HepG2 (cell line): ENCODE measurements around the gene FAM181A. TPM values are rescaled to one million over a fixed set of nuclear protein-coding genes. Genes with fewer than 3 reads are reported as not detected.

Experiments used
- ATAC-seq: fragments of 200-7000 bp; cut with Tn5 transposase; 3 replicates; pipeline ENCODE4 v1.9.1; 2020; ENCODE audit warnings: mild to moderate bottlenecking, moderate library complexity
- BruUV-seq: library from RNA; stranded (reverse); fragments of 400-500 nt; replicated peaks from 2 replicates; lab custom pipeline; 2021; lab: Mats Ljungman, UMichigan
- CTCF ChIA-PET: fragments of 300-600 bp; formaldehyde crosslinking; extraction: SDS; loops from one replicate; lab custom pipeline; 2021; ENCODE audit warnings: low total read pairs, inconsistent platforms, low intra/inter-chr PET ratio; lab: Yijun Ruan, JAX
- POLR2A ChIA-PET: fragments of 350-600 bp; sonication (Branson Sonifier 250); formaldehyde crosslinking; loops from one replicate; lab custom pipeline; 2020; ENCODE audit warnings: antibody characterized with exemption, inconsistent platforms; lab: Yijun Ruan, JAX
- DNase-seq: peaks from one replicate; pipeline ENCODE4 v3.0.0-alpha.2; 2015; ENCODE audit warnings: low spot score
- FAIRE-seq: peaks from 3 replicates; lab custom pipeline; 2011; peaks lifted over from hg19 to GRCh38; lab: Jason Lieb, UNC
- H2AFZ ChIP-seq: one replicate; pipeline ENCODE4 v1.6.1; 2011; ENCODE audit warnings: low read length, inconsistent platforms
- H3K27ac ChIP-seq: fragments of 300-600 bp; 3 replicates; pipeline ENCODE4 v1.8.0; 2011; ENCODE audit warnings: mixed run types, mild to moderate bottlenecking, mixed read lengths, low read length, inconsistent platforms; ENCODE audit not compliant: insufficient read depth; ENCODE audit errors: extremely low read length
- H3K27me3 ChIP-seq, 2 experiments: fragments of 200-600 bp in 1 of 2; 2 replicates in 1 of 2; 3 replicates in 1 of 2; pipeline versions ENCODE4 v1.6.0 to v1.8.0; 2011; ENCODE audit warnings: low read length in 2 of 2, mild to moderate bottlenecking in 2 of 2, moderate library complexity in 2 of 2, inconsistent platforms in 1 of 2; ENCODE audit not compliant: insufficient read depth in 2 of 2, control insufficient read depth in 1 of 2
- H3K36me3 ChIP-seq, 2 experiments: fragments of 200-600 bp in 1 of 2; replicated peaks in 1 of 2; 2 replicates in 1 of 2; 3 replicates in 1 of 2; pipeline versions ENCODE4 v1.5.1 to v1.8.0; 2011; ENCODE audit warnings: low read length in 2 of 2, inconsistent platforms in 1 of 2; ENCODE audit not compliant: insufficient read depth in 2 of 2, control insufficient read depth in 1 of 2
- H3K4me1 ChIP-seq: 2 replicates; pipeline ENCODE4 v1.5.1; 2012; ENCODE audit warnings: low read length, inconsistent platforms; ENCODE audit not compliant: insufficient read depth
- H3K4me2 ChIP-seq: 2 replicates; pipeline ENCODE4 v1.6.0; 2011; ENCODE audit warnings: low read depth, low read length, inconsistent platforms
- H3K4me3 ChIP-seq, 3 experiments: fragments of 200-600 bp in 1 of 3; sonication (generic), shearing (Covaris generic) in 1 of 3; replicated peaks in 1 of 3; 2 replicates each; pipeline ENCODE4 v1.5.1; 2011 to 2016; ENCODE audit warnings: low read length in 3 of 3, inconsistent platforms in 2 of 3, low read depth in 2 of 3, mild to moderate bottlenecking in 2 of 3, control low read depth in 1 of 3, mixed read lengths in 1 of 3; ENCODE audit not compliant: insufficient read depth in 1 of 3
- H3K79me2 ChIP-seq: one replicate; pipeline ENCODE4 v1.6.1; 2011; ENCODE audit warnings: low read length, inconsistent platforms; ENCODE audit not compliant: insufficient read depth
- H3K9ac ChIP-seq: 2 replicates; pipeline ENCODE4 v1.6.0; 2011; ENCODE audit warnings: mild to moderate bottlenecking, low read depth, low read length, inconsistent platforms; ENCODE audit not compliant: insufficient read depth
- H3K9me3 ChIP-seq: 2 replicates; pipeline ENCODE4 v1.5.1; 2012; ENCODE audit warnings: mild to moderate bottlenecking, low read length
- H4K20me1 ChIP-seq: 2 replicates; pipeline ENCODE4 v1.6.0; 2011; ENCODE audit warnings: inconsistent platforms, mild to moderate bottlenecking, low read length, moderate library complexity; ENCODE audit not compliant: insufficient read depth
- HDAC6 ChIP-seq: fragments of 200-600 bp; sonication (generic); IDR thresholded peaks from 2 replicates; pipeline ENCODE4 v1.7.0; 2017; ENCODE audit warnings: mild to moderate bottlenecking, antibody characterized with exemption, low read length, low read depth
- IRF2 ChIP-seq: IDR thresholded peaks from 2 replicates; pipeline ENCODE4 v1.6.1; 2018; ENCODE audit warnings: missing genetic modification reagents, missing compliant biosample characterization
- KDM1A ChIP-seq: IDR thresholded peaks from 2 replicates; pipeline ENCODE4 v1.6.1; 2016; ENCODE audit warnings: missing compliant biosample characterization
- MIER2 ChIP-seq: IDR thresholded peaks from 2 replicates; pipeline ENCODE4 v1.6.1; 2016; ENCODE audit warnings: missing biosample characterization, missing genetic modification reagents
- NR2C2 ChIP-seq: sonication (generic); formaldehyde crosslinking; IDR thresholded peaks from 2 replicates; pipeline ENCODE4 v1.4.0; 2020; ENCODE audit warnings: missing genetic modification reagents, mild to moderate bottlenecking, moderate library complexity, borderline replicate concordance
- PATZ1 ChIP-seq: sonication (generic); formaldehyde crosslinking; IDR thresholded peaks from 2 replicates; pipeline ENCODE4 v1.4.0; 2020; ENCODE audit warnings: missing genetic modification reagents
- RFXAP ChIP-seq: sonication (generic); formaldehyde crosslinking; IDR thresholded peaks from 2 replicates; pipeline ENCODE4 v1.4.0; 2020; ENCODE audit warnings: missing genetic modification reagents, borderline replicate concordance
- ZFYVE20 ChIP-seq: sonication (generic); formaldehyde crosslinking; IDR thresholded peaks from 2 replicates; pipeline ENCODE4 v1.8.0; 2023; ENCODE audit warnings: low read depth, mild to moderate bottlenecking, moderate library complexity, missing genetic modification reagents, borderline replicate concordance
- ZNF207 ChIP-seq: fragments of 450-650 bp; IDR thresholded peaks from 2 replicates; pipeline ENCODE4 v1.6.1; 2016; ENCODE audit warnings: antibody characterized with exemption, borderline replicate concordance
- ZNF577 ChIP-seq: sonication (generic); formaldehyde crosslinking; IDR thresholded peaks from 2 replicates; pipeline ENCODE4 v1.4.0; 2020; ENCODE audit warnings: mild to moderate bottlenecking, low read depth, missing genetic modification reagents, borderline replicate concordance
- ZNF724P ChIP-seq: sonication (generic); formaldehyde crosslinking; IDR thresholded peaks from 2 replicates; pipeline ENCODE4 v1.8.0; 2022; ENCODE audit warnings: missing genetic modification reagents, borderline replicate concordance
- ZNF747 ChIP-seq: sonication (generic); formaldehyde crosslinking; IDR thresholded peaks from 2 replicates; pipeline ENCODE4 v1.8.1; 2023; ENCODE audit warnings: missing genetic modification reagents, mild to moderate bottlenecking, borderline replicate concordance
- ZNF75D ChIP-seq: sonication (generic); formaldehyde crosslinking; IDR thresholded peaks from 2 replicates; pipeline ENCODE4 v1.8.1; 2023; ENCODE audit warnings: missing genetic modification reagents, mild to moderate bottlenecking, borderline replicate concordance
- WGBS: methylation state at CpG from one replicate; pipeline ENCODE4 v1.1.6; 2017; ENCODE audit warnings: low lambda C conversion rate; 5-methylcytosine and 5-hydroxymethylcytosine counted together
- in situ Hi-C: cut with HindIII; loops from 2 replicates; pipeline ENCODE4 v1.10.0; 2017; ENCODE audit warnings: low pct_unique_long_range_greater_than_20kb; ENCODE audit not compliant: extremely low pct_ligation_motif_present
- intact Hi-C: fragments of 100-400 bp; cut with micrococcal nuclease; formaldehyde crosslinking; loops from one replicate; pipeline ENCODE4 v1.10.0; 2022; ENCODE audit not compliant: unreplicated experiment
- polyA plus RNA-seq, 8 experiments: library from polyadenylated mRNA; depleted of rRNA in 3 of 8; stranded (reverse) in 7 of 8; unstranded in 1 of 8; fragments of >200 nt; fragmentation: Illumina TruSeq in 4 of 8; extraction: Trizol in 4 of 8; gene quantifications; 2 replicates each; pipeline versions ENCODE4 v1.2.1 to v1.2.3, GENCODE V29; 2011 to 2016; ENCODE audit warnings: low read depth in 4 of 8, missing spikeins in 1 of 8, mixed read lengths in 1 of 8; ENCODE audit not compliant: insufficient read depth in 1 of 8
- total RNA-seq, 5 experiments: library from RNA; depleted of rRNA; stranded (reverse); fragments of >200 nt; fragmentation: Illumina TruSeq; extraction: Trizol; gene quantifications; 2 replicates each; pipeline ENCODE4 v1.2.3, GENCODE V29; 2016; ENCODE audit warnings: low read depth in 1 of 5
- TF ChIP-seq, protein P1 (sequence below): fragments of 450-650 bp; IDR thresholded peaks from 2 replicates; pipeline ENCODE4 v1.6.1; 2017; ENCODE audit warnings: mild to moderate bottlenecking
- TF ChIP-seq, protein P2 (sequence below): sonication (generic); formaldehyde crosslinking; IDR thresholded peaks from 2 replicates; pipeline ENCODE4 v1.4.0; 2020; ENCODE audit warnings: mild to moderate bottlenecking, missing genetic modification reagents

Gene FAM181A
- total and polyA plus RNA-seq, 2 of the 13 experiments (the other 11 are each of a cell fraction or from before 2014, with no cell fraction given), result 1.1 to 1.5 TPM

GRCh38 chr14:93965946-93966474 lies 38.9 kb downstream of the FAM181A start (continued):
- TF ChIP-seq ZFYVE20 (CRISPR knock-in tag) (no peak), KDM1A (no peak), MIER2 (CRISPR knock-in tag) (no peak), NR2C2 (peak; percentile 51; the same call in 1 of the 2 replicates), ZNF75D (CRISPR knock-in tag) (no peak)
- TF ChIP-seq, protein P1, sequence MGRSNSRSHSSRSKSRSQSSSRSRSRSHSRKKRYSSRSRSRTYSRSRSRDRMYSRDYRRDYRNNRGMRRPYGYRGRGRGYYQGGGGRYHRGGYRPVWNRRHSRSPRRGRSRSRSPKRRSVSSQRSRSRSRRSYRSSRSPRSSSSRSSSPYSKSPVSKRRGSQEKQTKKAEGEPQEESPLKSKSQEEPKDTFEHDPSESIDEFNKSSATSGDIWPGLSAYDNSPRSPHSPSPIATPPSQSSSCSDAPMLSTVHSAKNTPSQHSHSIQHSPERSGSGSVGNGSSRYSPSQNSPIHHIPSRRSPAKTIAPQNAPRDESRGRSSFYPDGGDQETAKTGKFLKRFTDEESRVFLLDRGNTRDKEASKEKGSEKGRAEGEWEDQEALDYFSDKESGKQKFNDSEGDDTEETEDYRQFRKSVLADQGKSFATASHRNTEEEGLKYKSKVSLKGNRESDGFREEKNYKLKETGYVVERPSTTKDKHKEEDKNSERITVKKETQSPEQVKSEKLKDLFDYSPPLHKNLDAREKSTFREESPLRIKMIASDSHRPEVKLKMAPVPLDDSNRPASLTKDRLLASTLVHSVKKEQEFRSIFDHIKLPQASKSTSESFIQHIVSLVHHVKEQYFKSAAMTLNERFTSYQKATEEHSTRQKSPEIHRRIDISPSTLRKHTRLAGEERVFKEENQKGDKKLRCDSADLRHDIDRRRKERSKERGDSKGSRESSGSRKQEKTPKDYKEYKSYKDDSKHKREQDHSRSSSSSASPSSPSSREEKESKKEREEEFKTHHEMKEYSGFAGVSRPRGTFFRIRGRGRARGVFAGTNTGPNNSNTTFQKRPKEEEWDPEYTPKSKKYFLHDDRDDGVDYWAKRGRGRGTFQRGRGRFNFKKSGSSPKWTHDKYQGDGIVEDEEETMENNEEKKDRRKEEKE, result no peak

- Histone ChIP-seq H3K79me2 (no peaks in the 10 kb centered on the region), H3K27me3 (peaks cover 5 to 22% of the 10 kb centered on the region in 2 experiments; a peak in 4 of 5 replicates), H4K20me1 (no peaks in the 10 kb centered on the region), H2AFZ (no peak overlapping the region), H3K9me3 (no peaks in the 10 kb centered on the region), H3K4me3 (no peak overlapping the region), H3K4me1 (peaks cover 48% of the 10 kb centered on the region), H3K36me3 (no peaks in the 10 kb centered on the region; a peak in 1 of 5 replicates), H3K9ac (no peak overlapping the region), H3K27ac (no peak overlapping the region), H3K4me2 (no peak overlapping the region)
- 53% methylated on average over 9 of the region's 10 CpGs for WGBS
- intact Hi-C loops, result no loop called here
- in situ Hi-C loops, result no loop called here
- no TSS peak for BruUV-seq
- FAIRE-seq (no peak), DNase-seq (no peak), ATAC-seq (no peak)
- ChIA-PET POLR2A (interaction anchor here (0.8 to 2.4 kb wide), 3 partner anchors 8 to 26 kb away, joined by 3 to 10 read pairs (median 3); no protein-coding TSS in a partner anchor), CTCF (interaction anchor here (1.0 kb wide), 1 partner anchor 33 kb away, joined by 3 read pairs; no protein-coding TSS in a partner anchor)
- TF ChIP-seq ZNF747 (CRISPR knock-in tag), result no peak
- TF ChIP-seq, protein P2, sequence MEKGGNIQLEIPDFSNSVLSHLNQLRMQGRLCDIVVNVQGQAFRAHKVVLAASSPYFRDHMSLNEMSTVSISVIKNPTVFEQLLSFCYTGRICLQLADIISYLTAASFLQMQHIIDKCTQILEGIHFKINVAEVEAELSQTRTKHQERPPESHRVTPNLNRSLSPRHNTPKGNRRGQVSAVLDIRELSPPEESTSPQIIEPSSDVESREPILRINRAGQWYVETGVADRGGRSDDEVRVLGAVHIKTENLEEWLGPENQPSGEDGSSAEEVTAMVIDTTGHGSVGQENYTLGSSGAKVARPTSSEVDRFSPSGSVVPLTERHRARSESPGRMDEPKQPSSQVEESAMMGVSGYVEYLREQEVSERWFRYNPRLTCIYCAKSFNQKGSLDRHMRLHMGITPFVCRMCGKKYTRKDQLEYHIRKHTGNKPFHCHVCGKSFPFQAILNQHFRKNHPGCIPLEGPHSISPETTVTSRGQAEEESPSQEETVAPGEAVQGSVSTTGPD (CRISPR knock-in tag), result no peak
- no peak for TF ChIP-seq ZNF724P (CRISPR knock-in tag)
- TF ChIP-seq HDAC6, result no peak
- TF ChIP-seq RFXAP (CRISPR knock-in tag), result no peak
- no peak for TF ChIP-seq ZNF577 (CRISPR knock-in tag)
- no peak for TF ChIP-seq ZNF207
- TF ChIP-seq PATZ1 (CRISPR knock-in tag), result no peak
- no peak for TF ChIP-seq IRF2
Observed at GRCh38 chr14:93967637-93968250, 40.6 kb downstream of the FAM181A start.
